Sigmoid colon (tissue), 7 donors: Measurements from ENCODE around the gene CDC5L. TPM values are rescaled to one million over a fixed set of nuclear protein-coding genes. Genes with fewer than 3 reads are reported as not detected.
"Not testable (repeated sequence)": the region's sequence is repeated elsewhere in the genome, so short reads cannot be mapped to it uniquely, and the experiment has no call there.

Experiments used
- DNase-seq: peaks from one replicate; pipeline ENCODE4 v3.0.0-alpha.2; 2019
- H3K27ac ChIP-seq, 4 donors: fragments of 200-600 bp; sonication (generic); one replicate each; pipeline ENCODE4 v1.5.1; 2016 to 2019; ENCODE audit warnings: mild to moderate bottlenecking in 1 of 4
- H3K27me3 ChIP-seq, 3 donors: fragments of 200-600 bp; sonication (generic); one replicate each; pipeline ENCODE4 v1.5.1; 2019; ENCODE audit warnings: mild to moderate bottlenecking in 1 of 3
- H3K36me3 ChIP-seq, 4 donors: fragments of 200-600 bp; sonication (generic); one replicate each; pipeline ENCODE4 v1.5.1; 2016 to 2019
- H3K4me1 ChIP-seq, 4 donors: fragments of 200-600 bp; sonication (generic); one replicate each; pipeline ENCODE4 v1.5.1; 2017 to 2019
- H3K4me3 ChIP-seq, 4 donors: fragments of 200-600 bp; sonication (generic); one replicate each; pipeline ENCODE4 v1.5.1; 2017 to 2019; ENCODE audit warnings: mild to moderate bottlenecking in 2 of 4, moderate library complexity in 1 of 4
- H3K9me3 ChIP-seq, 4 donors: fragments of 200-600 bp in 3 of 4; sonication (generic) in 3 of 4; one replicate each; pipeline versions ENCODE4 v1.5.1 to v1.6.1; 2013 to 2019
- CTCF ChIP-seq, 4 experiments: fragments of 450-650 bp in 3 of 4; fragments of 200-600 bp in 1 of 4; IDR thresholded peaks; one replicate each; pipeline ENCODE4 v1.5.1; 2016 to 2019; ENCODE audit warnings: antibody characterized with exemption in 4 of 4, mild to moderate bottlenecking in 3 of 4, moderate library complexity in 2 of 4
- EP300 ChIP-seq, 4 donors: sonication (generic); formaldehyde crosslinking; IDR thresholded peaks; one replicate each; pipeline ENCODE4 v1.6.1; 2017; ENCODE audit warnings: antibody characterized with exemption in 4 of 4
- POLR2A ChIP-seq, 2 donors: fragments of 450-650 bp; IDR thresholded peaks; one replicate each; pipeline ENCODE4 v1.6.1; 2016; ENCODE audit warnings: antibody characterized with exemption in 2 of 2, mild to moderate bottlenecking in 2 of 2, moderate library complexity in 2 of 2
- POLR2AphosphoS5 ChIP-seq, 4 donors: sonication (generic); formaldehyde crosslinking; IDR thresholded peaks; one replicate each; pipeline ENCODE4 v1.6.1; 2017; ENCODE audit warnings: antibody characterized with exemption in 4 of 4
- whole genome bisulfite sequencing, 2 donors: extraction: QIAGEN DNeasy Blood & Tissue Kit; methylation state at CpG; one replicate each; pipeline ENCODE4 v1.1.7; 2013; 5-methylcytosine and 5-hydroxymethylcytosine counted together
- intact Hi-C: fragments of 100-400 bp; cut with DNase I; formaldehyde crosslinking; loops from one replicate; pipeline ENCODE4 v1.15.1; 2023
- polyA plus RNA-seq, 3 donors: library from polyadenylated mRNA; stranded (reverse); fragments of 200-250 nt; gene quantifications; one replicate each; pipeline ENCODE4 v1.2.3, GENCODE V29; 2013
- total RNA-seq, 4 donors: library from RNA; depleted of rRNA; stranded (reverse); fragments of >200 nt; gene quantifications; one replicate each; pipeline ENCODE4 v1.1.0, GENCODE V29; 2016
- donor health status: healthy with polysubstance abuse.
- donor health status: Bipolar disorder and iron deficiency.
- donor health status: healthy.

The CDC5L gene
- total and polyA plus RNA-seq, 7 donors = 6.6 to 24.6 (median 18.0) TPM

- peaks cover 0 to 7% (median 3%) of the 10 kb centered on the region in 4 donors for H3K4me1 ChIP-seq
- WGBS, 2 donors = 60 to 69% methylated on average over 8 of the region's 8 CpGs
- intact Hi-C loops = no loop called here
- no peak overlapping the region for H3K4me3 ChIP-seq
- H3K27ac ChIP-seq = no peak overlapping the region
- H3K27me3 ChIP-seq = peaks cover 6 to 31% (median 14%) of the 10 kb centered on the region in 3 donors
- TF ChIP-seq EP300 (IDR thresholded peaks at IDR 0.05) (no peak), CTCF (IDR thresholded peaks at IDR 0.05) (no peak), POLR2A (IDR thresholded peaks at IDR 0.05) (no peak), POLR2AphosphoS5 (IDR thresholded peaks at IDR 0.05) (no peak)
- no peaks in the 10 kb centered on the region for H3K36me3 ChIP-seq
- DNase-seq = no peak
- H3K9me3 ChIP-seq = no peaks in the 10 kb centered on the region
Observed at GRCh38 chr6:44341095-44341890, 46.2 kb upstream of the CDC5L start.

- H3K4me3 ChIP-seq = peak overlapping the region in 2 of 4 donors; percentile 31 to 33
- no peaks in the 10 kb centered on the region for H3K9me3 ChIP-seq
- DNase-seq = no peak
- TF ChIP-seq POLR2A (IDR thresholded peaks at IDR 0.05) (no peak), CTCF (IDR thresholded peaks at IDR 0.05) (no peak), EP300 (IDR thresholded peaks at IDR 0.05) (no peak), POLR2AphosphoS5 (IDR thresholded peaks at IDR 0.05) (no peak)
- no peak overlapping the region for H3K27ac ChIP-seq
- 36 to 38% methylated on average over 6 of the region's 6 CpGs for WGBS, 2 donors
- H3K27me3 ChIP-seq = peaks cover 6 to 31% (median 14%) of the 10 kb centered on the region in 3 donors
- H3K4me1 ChIP-seq = peaks cover 0 to 7% (median 3%) of the 10 kb centered on the region in 4 donors
- no peaks in the 10 kb centered on the region for H3K36me3 ChIP-seq
- intact Hi-C loops = no loop called here
Observed at GRCh38 chr6:44342052-44342451, 45.5 kb upstream of the CDC5L start.

GRCh38 chr6:44342489-44342888 lies 45.0 kb upstream of the CDC5L start, which contains the start of gene SPATS1:
SPATS1 (plus strand) TSS chr6:44342650; CDS start chr6:44343096, 446 bp downstream.
- Histone ChIP-seq H3K9me3 (no peaks in the 10 kb centered on the region), H3K27me3 (peaks cover 6 to 31% (median 14%) of the 10 kb centered on the region in 3 donors), H3K4me1 (peaks cover 0 to 7% (median 3%) of the 10 kb centered on the region in 4 donors), H3K27ac (no peak within 1 kb of the TSS), H3K36me3 (no peaks in the 10 kb centered on the region), H3K4me3 (peak within 1 kb of the TSS in 2 of 4 donors; percentile 31 to 33)
- intact Hi-C loops = no loop called here
- no peak for DNase-seq
- TF ChIP-seq CTCF (IDR thresholded peaks at IDR 0.05) = no peak
- no peak for TF ChIP-seq POLR2A (IDR thresholded peaks at IDR 0.05)
- TF ChIP-seq EP300 (IDR thresholded peaks at IDR 0.05) = no peak
- TF ChIP-seq POLR2AphosphoS5 (IDR thresholded peaks at IDR 0.05) = no peak
- 5 to 8% methylated on average over 31 of the region's 31 CpGs for WGBS, 2 donors

GRCh38 chr6:44346818-44347217 lies 40.7 kb upstream of the CDC5L start:
- WGBS, 2 donors = 54 to 78% methylated on average over 4 of the region's 4 CpGs
- intact Hi-C loops, H3K4me1 ChIP-seq: not testable (repeated sequence)

GRCh38 chr6:44349904-44350649 lies 37.4 kb upstream of the CDC5L start:
- WGBS, 2 donors = 74 to 76% methylated on average over 6 of the region's 6 CpGs
- H3K4me1 ChIP-seq = no peaks in the 10 kb centered on the region
- intact Hi-C loops = no loop called here
- H3K27ac ChIP-seq = no peak overlapping the region
- no peak for DNase-seq
- H3K9me3 ChIP-seq = no peaks in the 10 kb centered on the region
- peaks cover 0 to 9% (median 0%) of the 10 kb centered on the region in 3 donors for H3K27me3 ChIP-seq
- no peak for TF ChIP-seq POLR2A (IDR thresholded peaks at IDR 0.05)
- TF ChIP-seq EP300 (IDR thresholded peaks at IDR 0.05) = no peak
- TF ChIP-seq CTCF (IDR thresholded peaks at IDR 0.05) = no peak
- no peak for TF ChIP-seq POLR2AphosphoS5 (IDR thresholded peaks at IDR 0.05)
- no peak overlapping the region for H3K4me3 ChIP-seq
- no peaks in the 10 kb centered on the region for H3K36me3 ChIP-seq

More at GRCh38 chr6:44346818-44347217, 40.7 kb upstream of the CDC5L start:
- H3K27me3 ChIP-seq = peaks cover 6 to 31% (median 14%) of the 10 kb centered on the region in 3 donors
- not testable (repeated sequence) for H3K9me3 ChIP-seq, H3K4me3 ChIP-seq, H3K27ac ChIP-seq, H3K36me3 ChIP-seq, DNase-seq

GRCh38 chr6:44350650-44350994 lies 36.9 kb upstream of the CDC5L start:
- DNase-seq, H3K27ac ChIP-seq, H3K4me3 ChIP-seq, intact Hi-C loops, H3K27me3 ChIP-seq, H3K9me3 ChIP-seq, H3K4me1 ChIP-seq, H3K36me3 ChIP-seq: not testable (repeated sequence)
- WGBS, 2 donors = 65 to 76% methylated on average over 4 of the region's 4 CpGs
